Mucosa of gallbladder (tissue), 1 donor: Measurements from ENCODE around the gene RAD51B. TPM values are rescaled to one million over a fixed set of nuclear protein-coding genes. Genes with fewer than 3 reads are reported as not detected.
A peak's percentile ranks its signal among the peaks of the same experiment; 100 is the strongest.

ENCODE experiments used
- DNase-seq: peaks from one replicate; pipeline ENCODE4 v3.0.0-alpha.2; 2020; ENCODE audit warnings: low spot score
- total RNA-seq: library from RNA; stranded (reverse); gene quantifications from one replicate; pipeline ENCODE4 v1.2.1, GENCODE V29; 2021
- donor health status: DM: no; HTN: no; CAD: no.

RAD51B gene
- total RNA-seq, 1 donor from 2014 or later, result 18.5 TPM

DNA sequence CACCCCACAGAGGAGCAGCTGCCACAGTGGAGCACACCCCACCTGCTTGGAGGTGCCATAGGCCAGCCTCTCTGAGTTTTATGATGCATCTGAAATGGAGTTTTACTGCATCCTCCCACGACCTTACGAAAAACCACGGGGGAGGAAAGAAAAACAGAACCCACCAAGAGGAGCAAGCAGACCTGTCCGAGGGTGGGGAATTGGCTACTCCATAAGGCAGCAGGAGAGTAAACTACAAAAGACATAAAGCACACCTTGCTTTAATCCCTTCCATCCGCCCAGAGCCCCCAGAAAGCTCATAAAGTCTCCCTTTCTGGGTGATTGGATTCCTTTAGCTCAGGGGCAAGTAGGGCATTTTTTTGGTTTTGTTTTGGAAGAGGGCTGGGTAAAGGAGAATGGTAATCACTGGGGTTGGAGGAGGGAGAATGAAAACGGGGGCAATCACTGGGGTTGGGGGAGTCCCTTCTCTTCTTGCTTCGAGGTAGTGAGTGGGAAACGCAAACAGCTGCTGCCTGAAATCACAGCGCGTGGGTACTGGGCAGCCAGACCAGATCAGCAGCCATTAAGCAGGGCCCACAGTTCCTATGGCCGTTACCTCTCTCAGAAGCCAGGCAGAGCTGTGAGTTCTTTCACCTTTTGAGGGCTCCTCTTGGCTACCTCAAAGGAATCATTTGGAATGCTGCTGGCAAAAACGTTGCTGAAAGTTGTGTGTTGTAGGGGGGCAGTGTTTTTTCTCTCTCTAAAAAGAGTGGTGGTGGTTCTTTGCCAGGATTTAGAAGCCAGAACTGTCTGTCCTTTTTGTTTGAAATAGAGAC, 539.6 kb downstream of the RAD51B start:
- no peak for DNase-seq

DNA sequence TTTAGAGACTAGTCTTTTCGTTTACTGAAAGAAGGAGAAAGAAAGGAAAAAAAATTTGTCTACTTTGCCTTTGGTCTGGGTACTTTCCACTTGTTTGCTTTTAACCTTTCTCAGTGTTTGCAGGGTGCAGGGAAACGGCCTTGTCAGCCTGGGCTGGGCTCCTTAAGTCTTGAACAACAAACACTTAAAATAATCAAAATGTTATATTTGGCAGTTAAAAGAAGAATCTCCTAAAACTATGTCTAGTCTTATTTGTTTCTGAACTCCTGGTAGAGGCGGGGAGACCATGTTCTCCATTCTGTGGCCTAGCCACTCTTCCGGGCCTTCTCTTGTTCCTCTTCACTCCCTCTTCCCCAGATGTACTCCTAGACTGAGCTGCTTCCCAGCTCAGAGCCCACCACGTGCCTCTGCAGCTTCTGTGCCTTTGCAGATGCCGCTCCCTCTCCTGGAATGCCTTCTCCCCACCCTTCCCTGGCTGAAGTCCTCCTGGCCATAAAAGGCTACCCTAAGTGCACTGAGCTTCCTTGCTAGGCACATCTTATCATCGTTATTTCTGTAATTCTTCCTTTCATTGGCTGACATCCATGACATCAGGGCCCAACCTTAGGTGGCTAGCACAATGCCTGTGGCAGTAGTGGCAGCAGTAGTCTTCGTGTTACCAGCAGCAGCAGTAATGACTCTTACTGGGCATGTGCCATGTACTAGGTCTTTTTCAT, 540.4 kb downstream of the RAD51B start:
- peak; percentile 60 for DNase-seq

DNA sequence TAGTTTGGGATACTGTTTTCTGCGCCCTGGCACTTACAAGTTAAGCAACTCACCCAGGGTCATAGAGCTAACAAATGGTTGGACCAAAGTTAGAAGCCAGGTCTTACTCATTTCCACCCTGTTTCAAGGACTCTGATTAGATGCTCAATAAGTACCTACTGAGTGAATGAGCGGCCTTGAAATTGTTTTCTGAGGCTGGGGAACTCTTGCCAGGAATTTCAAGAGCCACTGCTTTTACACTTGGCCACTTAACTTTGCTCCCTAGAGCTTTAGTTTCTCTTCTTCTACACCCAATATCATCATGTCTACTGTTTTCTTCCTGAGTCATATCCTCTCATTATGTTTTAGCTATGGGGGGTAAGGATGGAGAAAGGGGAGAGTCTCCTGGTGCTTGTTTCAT, 541.7 kb downstream of the RAD51B start:
- no peak for DNase-seq

DNA sequence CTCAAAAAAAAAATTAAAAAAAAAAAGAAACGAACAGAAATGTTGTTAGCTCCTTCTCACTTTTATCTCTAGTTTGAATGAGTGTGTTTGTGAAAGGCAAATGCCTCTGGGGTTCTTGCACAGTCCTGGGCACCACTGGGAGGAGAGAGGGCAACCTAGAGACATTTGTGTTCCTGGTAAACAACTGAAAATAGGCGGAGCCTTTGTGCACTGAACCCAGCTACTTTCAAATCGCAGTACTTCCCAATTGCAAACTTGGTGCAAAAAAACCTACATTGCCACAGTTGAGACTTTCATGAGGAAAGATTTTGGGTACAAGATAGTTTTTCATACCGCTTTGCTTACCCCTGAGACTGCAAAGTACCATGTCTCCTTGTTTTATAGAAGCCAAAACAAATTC, 543.3 kb downstream of the RAD51B start:
- DNase-seq, result no peak

DNA sequence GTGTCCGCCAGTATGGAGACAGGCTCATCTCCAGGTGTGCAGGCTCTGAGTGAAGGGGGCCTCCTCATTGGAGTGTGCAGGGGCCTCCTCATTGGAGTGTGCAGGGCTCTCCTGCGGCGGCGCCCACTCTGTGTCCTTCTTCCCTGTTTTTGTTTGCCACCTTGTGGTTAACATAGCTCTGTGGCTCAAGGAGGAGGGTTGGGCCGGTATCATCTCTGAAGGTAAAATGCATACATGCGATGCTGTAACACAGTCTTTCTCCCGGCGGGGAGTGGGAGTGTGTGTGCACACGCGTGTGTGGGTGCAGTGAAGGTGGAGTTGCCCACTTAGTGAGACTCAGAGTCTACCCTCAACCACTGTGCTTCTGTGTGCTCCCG, 543.9 kb downstream of the RAD51B start:
- DNase-seq, result no peak

DNA sequence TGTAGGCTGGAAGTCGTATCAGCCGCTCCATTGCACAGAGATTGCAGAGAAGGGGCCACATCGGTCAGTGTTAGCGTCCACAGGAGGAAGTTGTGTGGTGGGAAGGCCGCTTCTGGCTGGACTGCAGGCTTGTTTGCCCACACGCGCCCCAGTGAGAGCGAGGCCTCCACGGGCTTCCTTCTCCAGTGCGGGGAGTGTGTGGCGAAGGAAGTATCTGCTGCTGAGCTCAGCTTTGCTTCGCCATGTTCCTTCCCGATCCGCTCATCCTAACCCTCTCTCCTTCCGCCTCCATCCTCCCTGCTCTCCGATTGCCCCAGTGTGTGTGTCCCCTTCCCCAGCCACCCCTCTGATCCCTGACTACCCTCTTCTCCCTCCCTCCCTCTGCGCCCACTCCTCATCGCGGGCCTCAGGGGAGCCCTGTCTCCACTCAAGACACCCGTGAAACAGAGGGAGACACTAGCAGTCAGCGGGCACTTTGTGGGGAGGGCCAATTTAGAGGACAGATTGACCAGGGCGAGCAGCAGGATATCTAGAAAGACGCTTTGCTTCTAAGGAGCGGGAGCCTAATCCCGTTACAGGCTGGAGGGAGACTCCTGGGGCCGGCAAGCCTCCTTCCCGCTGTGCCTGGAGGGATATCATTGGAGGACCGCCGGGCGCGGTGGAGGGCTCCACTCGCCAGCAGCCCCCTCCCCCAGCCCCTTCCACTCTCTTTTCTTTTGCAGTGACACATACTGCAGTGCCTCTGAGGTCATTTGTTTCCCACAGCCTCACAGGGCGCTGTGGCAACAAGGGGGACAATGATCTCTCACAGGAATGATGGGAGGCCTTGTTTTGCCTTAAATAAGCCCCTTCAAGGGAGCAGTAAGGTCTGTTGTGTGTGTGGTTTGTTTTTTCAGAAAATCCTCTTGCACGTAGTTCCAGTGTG, 544.5 kb downstream of the RAD51B start:
- DNase-seq, result peak; percentile 42

DNA sequence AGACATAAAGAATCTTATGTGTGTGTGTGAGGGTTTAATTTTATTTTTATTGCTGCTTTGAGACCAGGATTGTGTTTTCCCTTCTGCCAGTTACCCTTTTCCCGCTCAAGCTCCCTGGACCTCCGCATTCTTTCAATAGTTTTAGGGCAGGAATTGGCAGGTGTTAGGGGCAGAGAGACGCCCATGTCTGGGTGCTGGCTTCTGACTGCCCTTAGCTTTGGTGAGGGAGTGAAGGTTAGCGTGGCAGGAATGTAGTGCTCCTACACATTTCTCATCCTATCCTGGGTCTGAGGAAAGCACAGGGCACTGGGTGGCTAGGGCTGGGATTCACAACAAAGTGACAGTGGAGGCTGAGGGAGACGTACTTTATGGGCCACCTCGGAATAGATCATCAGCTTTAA, 545.2 kb downstream of the RAD51B start:
- DNase-seq, result no peak

DNA sequence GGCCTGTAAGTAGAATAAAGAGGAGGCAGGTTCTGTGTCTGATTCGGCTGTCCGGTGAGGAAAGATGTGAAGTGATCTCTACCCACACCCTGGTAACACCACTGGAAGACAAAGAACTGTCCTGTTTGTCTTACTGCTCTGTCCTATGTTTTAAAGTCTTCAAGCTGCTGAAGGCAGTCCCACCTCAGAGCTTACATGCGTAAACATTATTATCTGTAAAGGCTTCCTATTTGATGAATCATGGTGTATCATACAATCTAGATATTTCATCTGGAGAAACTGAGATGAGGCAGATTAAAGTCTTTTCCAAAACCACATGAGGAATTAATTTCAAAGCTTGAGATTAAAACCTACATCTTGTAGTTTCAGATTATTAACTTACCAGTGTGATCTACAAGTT, 545.6 kb downstream of the RAD51B start:
- no peak for DNase-seq

DNA sequence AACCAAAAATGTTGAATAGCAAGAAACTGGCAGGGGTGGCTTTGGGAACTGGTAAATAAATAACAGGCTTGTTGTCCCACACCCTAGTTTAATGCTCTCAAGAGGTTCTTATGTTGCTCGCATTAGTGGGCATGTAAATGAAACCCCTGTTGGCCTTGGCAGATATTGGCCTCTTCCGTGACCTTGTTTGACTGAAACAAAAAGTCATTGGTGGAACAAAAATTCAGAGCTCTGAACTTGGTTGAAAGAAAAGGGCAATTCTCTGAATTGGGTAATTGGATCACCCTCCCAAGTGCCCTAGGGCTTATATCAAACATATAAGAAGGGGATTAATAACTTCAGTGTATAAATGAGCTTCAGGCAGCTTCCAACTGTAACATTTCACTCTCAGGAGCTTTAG, 547.1 kb downstream of the RAD51B start:
- no peak for DNase-seq

DNA sequence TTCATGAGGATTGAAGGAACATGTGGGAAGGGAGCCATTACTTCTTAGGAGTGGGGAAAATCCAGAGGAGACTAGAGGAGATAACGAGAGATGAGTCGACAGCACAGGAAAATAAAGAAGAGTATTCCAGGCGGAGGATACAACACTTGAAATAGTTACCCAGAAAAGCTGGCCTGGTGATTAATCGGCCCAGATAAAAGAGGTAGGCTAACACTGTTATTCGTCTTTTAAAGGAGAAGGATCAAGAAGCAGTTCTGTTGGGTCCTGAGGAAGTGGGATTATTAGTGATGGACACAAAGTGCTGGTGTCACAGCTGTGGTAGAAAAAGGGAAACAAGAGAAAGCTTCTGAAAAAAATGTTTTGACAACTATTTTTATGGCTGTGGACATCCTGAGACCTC, 548.0 kb downstream of the RAD51B start:
- no peak for DNase-seq

DNA sequence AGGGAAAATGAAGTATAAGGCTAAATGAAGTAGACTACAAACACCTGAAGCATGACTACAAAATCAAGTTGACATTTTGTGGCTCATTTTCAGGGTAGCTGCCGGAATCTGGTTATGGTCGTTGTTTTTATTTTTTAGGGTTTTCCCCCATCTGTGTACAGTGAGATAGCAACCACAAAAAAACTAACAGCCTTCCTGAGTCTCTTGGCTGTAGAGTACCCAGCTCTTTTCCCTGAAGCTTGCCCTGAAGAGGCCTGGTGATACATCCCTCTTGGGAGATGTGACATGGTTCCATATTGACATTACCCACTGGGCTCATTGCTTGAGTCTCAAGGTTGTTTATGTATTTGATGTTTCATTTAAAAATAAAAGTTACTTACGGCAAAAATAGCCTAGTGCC, 549.3 kb downstream of the RAD51B start:
- DNase-seq, result no peak

DNA sequence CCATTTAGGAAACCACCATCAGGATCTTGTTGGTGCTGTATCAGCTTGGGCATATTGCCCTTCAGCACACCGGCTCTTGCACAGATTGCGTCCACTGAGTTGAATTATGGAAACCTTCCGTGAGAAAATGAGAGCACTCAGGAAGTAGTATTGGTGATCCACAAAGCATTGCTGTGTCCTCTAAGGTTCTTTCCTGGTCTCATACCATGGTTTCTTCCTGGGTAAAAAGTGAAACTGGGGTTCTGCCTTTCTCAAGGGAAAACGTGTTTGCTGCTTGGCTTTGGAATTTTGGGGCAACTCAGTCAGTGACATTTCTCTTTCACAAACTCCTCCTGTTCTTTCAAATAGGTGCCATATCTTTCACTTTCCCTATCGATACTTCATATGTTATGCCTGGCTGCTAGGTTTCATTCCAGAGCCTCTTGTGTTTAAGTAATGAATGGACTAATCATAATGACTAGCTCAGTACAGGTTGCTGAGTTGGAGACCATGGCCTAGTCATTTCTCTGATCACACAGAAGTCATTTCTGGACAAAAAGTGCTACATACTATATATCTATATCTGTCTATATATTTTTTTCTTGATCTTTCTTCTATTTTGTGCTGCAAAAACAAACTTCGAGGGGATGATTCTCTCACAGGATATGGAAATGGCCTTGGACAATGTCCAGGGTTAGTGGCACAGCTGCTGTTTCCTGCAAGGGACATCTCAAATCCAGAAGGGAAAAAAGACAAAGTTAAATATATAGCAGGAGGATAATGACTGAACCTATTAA, 549.9 kb downstream of the RAD51B start:
- DNase-seq, result no peak

DNA sequence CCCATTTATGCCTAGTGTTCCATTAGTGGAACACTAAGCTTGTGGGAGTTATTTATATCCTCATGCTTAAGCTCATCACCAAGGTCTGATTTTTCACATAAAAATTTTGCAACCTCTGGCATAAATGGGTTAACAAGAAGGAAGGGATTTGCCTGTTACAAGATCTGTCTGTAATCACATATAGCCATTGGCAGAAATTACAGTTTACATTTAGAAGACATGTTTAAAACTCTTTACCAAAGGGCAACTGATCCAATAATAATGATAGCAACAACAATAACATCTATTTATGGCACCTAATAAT, 550.4 kb downstream of the RAD51B start:
- no peak for DNase-seq

DNA sequence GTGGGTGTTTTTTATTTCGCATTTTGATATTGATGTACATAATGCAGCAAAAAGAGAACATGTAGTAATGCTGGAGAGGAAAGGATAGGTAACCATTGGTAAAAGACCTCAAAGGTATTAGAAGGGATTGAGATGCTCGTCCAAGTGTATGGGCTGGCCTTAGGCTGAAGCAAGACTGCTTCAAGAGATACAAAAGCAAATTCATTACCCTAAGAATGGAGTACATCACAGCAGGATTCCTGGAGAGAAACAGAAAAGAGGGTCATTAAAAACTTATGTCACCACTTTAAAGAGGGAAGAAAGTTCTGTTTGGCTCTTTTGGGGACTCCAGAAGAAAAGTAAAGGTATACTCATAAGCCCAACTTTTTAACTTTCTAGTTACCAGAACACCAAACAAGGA, 552.8 kb downstream of the RAD51B start:
- DNase-seq, result no peak

DNA sequence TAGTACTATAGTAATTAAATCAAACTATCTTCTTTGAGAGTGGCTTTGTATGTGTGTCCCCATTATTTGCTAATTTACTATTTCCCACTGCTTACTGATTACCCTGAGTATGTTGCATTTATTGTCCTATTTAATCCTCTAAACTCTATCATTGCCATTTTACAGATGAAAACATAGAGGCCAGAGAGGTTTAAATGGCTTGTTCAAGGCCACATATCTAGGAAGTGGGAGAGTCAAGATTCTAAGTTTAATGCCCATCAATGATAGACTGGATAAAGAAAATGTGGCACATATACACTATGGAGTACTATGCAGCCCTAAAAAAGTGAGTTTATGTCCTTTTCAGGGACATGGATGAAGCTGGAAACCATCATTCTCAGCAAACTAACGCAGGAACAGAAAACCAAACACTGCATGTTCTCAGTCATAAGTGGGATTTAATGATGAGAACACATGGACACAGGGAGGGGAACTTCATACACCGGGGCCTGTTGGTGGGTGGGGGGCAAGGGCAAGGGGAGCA, 553.6 kb downstream of the RAD51B start:
- DNase-seq, result no peak

DNA sequence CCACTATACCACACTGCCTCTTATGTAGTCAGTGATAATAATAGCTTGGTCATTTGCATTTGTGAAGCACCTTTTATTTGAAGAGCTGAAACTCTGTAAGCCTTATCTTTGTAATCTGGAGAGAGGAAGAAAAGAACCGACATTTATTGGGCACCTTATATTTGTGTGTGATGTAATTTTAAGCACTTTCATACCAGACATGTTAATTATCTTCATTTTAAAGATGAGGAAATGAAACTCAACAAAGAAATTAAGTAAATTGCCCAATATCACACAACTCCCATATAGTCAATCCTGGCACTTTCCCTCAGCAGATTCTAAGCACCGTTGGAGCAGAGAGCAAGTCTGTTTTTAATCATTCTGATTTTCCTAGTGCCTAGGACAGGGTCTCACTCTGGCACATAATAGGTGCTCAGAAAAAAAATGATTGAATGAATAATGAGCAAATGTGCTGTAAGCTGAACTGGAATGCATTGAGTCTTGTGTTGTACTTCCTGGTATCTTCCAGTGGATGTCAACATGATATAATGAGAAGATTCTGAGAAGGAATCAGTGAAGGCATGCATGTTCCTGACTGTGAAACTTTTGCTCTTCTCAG, 554.4 kb downstream of the RAD51B start:
- DNase-seq, result no peak

DNA sequence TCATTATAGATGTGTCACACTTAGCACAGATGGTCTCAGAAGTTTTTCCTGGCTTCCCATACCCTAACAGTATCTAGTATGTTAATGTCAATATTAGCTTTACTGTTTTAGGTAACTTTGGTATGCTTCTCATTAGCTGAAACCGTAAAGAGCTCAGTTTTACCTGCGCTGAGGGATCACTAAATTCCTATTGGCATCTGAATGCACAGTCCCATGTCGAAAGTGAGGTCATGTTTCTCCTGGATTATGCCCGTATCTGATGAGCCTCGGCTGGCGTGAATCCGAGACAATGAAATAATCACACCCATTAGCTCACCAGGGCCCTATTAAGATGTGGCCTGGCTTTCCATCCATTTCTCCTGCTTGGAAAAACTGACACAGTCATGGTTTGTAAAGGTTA, 555.1 kb downstream of the RAD51B start:
- DNase-seq, result no peak

DNA sequence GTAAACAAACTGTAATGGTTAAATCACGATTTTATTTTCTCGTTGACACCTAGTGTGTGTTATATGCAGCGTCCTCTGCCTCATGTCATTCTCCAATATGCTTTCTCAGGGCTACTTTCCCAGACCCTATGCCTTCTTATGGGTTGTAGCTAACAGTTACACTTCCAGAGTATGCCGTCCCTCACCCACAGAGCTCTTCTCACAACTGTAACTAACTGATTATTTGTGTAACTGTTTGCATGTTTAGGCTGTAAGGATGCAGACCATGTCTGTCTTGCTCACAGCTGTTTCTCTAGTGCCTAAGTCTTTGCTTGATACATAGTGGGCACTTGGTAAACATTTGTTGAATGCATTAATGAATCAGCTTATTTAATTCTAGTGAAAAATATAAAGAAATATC, 555.8 kb downstream of the RAD51B start:
- no peak for DNase-seq

DNA sequence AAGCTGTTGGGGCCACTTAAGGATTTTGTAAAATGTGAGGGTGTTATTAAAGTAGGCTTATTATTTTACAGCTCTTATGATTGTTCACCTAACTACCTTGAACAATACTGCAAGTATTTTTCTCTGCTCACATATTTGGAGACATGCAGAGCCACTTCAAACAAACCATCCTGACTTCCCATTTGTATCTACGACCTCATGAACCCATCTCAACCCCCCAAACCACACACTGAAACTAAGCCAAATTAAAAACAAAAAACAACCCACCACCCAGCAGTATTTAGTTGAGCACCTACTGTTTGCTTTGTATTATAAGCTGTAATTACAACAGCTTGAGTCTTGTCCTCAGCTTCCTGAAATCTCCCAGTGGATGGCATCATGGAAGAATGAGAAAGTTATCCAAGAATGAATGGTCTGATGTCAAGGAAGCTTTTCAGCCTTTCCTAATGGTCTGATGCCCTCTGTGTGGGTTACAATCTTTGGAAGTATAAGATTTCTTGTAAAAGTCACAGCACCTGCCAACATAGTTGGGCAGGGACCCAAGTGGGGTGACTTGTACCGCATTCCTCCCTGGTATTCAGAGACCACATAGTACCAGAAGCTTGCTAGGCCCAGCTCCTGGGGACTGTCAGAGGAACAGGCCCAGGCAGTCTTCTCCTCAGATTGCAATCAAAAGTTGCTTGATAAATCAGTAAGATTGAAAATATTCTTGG, 556.6 kb downstream of the RAD51B start:
- DNase-seq, result no peak

DNA sequence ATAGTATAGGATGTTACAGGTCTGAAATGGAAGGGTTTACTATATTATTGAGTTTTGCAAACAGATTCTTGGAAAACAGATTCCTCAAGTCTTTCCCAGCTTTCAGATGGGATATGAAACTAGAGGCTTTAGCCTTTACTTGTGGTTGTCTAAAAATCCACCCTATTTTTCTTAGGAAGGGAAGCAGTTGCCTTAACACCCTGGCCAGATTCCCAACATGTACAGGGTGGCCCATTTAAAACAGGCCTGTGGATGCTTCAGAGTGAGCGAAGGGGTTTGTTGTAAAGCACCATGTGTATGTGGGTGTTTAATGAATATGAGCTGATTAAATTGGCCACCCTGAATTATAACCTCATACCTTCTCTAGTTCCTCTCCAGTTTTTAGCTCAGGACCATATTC, 557.4 kb downstream of the RAD51B start:
- DNase-seq, result no peak

DNA sequence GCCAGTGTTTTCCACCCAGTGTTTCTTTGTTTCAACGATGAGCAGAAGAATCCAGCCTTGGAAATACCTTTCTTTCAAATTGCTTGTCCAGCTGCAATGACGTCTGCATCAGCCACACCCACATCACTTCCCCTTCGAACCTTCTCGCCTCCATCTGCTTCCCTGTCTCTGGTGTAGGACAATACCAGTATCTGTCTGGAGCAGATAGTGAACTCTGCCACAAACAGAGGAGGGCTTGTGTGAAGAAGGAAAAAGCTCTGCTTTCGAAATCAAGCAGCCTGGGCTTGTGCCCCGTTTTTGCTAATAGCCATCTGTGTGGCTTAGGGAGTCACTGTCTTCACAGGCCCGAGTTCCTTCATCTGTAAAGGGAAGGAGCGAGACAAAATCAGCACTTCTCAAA, 557.9 kb downstream of the RAD51B start:
- DNase-seq, result peak; percentile 53
